ENCODE data around the gene ACO2.
A peak's percentile ranks its signal among the peaks of the same experiment; 100 is the strongest.
"Not testable (repeated sequence)": the region's sequence is repeated elsewhere in the genome, so short reads cannot be mapped to it uniquely, and the experiment has no call there.

ACO2 gene

DNA sequence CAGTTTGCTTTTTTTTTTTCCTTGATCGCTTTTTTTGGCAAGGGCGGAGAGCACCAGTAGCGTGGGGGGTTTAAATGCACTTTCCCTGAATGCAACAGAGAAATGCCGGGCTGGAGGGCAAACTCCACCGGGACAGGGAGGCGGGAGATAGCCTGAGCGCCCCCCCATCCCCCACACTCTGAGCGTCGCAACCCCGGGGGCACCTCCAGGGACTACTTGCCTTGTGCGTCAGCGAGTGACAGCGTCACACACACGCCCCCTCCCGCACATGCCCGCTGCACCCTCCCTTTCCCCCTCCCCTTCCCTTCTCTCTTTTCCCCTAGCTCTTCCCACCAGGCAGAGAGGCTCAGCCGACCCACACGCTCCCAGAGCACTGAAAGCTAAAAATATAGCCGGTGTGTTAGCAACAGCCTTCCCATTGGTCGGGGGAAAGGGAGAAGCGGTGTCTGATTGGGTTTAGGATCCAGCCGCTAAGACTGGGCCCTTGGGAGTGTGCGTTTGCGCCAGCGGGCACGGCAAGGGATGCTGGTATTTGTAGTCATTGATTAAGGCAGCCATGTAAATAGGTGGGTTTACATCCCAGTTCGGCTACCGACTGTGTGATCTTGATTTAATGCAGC lies 20.6 kb upstream of the ACO2 start:
- peak; percentile 92 for DNase-seq

DNA sequence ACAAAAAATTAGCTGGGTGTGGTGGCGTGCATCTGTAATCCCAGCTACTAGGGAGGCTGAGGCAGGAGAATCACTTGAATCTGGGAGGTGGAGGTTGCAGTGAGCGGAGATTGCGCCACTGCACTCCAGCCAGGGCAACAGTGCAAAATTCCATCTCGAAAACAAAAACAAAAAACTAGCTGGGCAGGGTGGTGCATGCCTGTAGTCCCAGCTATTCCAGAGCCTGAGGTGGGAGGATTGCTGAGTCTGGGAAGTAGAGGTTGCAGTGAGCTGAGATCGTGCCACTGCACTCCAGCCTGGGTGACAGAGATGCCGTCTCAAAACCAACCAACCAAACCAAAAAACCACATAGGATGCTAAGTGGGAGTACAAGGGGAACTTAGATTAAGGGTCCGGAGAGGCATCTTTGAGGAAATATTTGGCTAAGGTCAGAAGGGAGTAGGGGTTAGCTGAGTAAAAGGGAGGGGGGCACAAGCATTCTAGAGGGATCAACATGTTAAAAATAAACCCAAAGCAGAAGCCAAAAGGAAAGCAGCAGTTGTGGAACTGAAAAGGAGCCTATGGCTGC lies 10.7 kb upstream of the ACO2 start:
- no peak for DNase-seq

DNA sequence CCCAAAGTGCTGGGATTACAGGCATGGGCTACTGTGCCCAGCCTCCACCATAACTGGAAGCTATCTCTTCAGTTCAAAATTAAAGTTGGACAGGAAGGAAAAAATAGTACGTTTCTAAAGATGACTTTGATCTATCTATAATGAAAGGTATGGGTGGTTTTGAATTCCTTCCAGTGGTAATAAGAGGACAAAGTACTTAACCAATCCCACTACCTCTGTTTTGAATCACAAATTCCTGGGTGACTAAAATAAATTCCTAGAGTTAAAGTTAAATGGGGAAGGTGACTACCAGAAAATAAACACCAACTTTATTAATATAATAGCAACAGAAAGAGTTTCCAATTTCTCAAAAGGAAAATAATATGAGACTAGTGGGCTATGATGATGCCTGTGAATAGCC lies 9.5 kb upstream of the ACO2 start:
- no peak for DNase-seq

DNA sequence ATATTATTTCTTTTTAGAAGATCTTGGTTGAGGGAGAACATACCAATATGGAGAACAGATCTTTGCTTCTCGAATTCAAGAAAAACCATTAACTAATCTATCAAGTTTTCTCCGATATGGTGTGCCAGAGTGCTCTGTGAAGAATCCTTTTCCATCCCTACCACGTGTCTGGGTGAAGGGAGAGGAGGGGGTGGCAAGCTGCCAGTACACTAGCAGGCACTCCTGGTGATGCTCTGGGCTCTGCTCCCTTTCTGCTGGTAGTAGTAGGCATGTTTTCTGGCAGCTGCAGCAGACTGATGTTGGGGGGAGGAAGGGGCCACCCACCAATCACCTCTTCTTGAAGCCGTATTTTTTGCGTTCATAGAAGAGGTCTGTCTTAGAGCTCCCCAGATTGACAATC lies 8.8 kb upstream of the ACO2 start:
- DNase-seq, result not testable (repeated sequence)

DNA sequence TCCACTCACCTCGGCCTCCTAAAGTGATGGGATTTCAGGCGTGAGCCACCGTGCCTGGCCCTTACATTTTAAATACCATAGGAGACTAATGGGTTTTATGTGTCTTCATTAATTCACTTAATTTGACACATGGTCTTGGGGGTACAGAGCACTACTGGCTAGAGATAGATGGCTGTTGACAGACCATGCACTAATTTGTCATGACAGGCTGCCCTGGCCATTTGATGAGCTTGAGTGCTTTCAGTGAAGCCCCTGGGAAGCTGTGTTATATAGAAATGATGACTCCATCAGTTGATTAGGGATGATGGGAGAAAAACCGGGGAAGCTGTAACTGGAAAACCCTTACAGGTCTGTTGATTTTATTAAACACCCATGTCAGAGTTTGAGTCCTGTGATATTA lies 7.0 kb upstream of the ACO2 start:
- no peak for DNase-seq

DNA sequence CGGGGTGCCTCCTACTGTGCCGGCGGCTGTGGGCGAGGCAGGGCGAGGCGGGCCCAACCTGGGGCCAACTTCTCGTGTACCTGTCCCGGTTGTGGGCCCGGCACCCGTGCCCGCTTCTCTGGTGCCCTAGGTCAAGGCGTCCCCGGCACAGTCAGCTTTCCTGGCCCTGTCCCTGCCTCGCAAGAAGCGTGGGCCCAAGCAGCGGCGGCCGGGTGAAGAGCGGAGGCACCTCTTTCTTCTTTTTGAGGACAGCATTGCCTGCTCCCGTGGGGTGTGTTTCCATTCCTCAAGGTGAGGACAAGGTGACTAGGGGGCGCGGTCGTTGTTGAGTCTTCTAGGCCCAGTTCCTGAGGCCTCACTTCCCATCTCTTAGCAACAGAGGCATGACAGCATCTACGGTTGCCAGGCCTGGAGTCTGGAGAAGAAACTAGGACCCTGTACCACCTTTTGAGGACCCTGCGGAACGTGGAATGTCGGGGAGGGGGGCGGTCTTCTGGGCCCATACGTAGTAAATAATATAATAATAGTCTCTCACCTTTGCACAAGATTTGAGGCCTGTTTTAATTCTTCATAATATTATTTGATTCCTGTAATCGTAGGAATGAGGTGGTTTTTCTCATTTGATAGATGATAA lies 418 bp downstream of the ACO2 start:
- DNase-seq, result no peak

DNA sequence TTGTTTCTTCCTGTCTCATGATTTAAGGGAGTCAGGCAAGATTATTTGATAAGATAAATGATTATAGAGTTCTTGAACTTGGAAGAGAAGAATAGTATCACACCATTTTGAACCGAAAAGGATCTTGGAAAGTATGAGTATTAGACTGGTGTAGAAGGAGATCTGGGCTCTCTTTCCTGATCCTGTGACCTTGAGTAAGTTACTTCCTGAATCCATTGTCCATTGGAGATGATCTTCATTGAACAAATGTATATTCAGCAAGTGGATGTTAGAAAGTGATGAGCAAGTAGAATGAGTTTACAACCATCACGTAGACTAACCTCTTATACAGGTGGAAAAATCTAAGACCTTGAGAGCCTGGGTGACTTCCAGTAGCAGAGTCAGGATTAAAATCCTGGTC lies 2.0 kb downstream of the ACO2 start:
- no peak for DNase-seq

DNA sequence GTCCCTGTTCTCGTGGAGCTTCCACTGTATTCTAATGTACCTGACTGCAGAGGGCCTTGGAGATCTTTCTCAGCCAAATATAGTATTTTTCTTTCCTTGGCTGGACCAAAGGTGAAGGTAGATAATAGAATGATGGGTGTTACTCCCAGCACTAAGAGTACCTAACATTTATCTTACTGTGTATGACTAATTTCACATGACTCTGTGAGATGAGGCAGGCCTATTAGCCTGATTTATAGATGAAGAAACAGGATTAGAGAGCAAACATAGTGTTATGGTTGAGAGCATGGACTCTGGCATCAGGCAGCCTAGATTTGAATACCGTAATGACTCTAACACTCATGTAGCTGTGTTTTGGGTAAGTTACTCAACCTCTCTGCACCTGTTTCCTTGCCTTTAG lies 2.7 kb downstream of the ACO2 start:
- no peak for DNase-seq

DNA sequence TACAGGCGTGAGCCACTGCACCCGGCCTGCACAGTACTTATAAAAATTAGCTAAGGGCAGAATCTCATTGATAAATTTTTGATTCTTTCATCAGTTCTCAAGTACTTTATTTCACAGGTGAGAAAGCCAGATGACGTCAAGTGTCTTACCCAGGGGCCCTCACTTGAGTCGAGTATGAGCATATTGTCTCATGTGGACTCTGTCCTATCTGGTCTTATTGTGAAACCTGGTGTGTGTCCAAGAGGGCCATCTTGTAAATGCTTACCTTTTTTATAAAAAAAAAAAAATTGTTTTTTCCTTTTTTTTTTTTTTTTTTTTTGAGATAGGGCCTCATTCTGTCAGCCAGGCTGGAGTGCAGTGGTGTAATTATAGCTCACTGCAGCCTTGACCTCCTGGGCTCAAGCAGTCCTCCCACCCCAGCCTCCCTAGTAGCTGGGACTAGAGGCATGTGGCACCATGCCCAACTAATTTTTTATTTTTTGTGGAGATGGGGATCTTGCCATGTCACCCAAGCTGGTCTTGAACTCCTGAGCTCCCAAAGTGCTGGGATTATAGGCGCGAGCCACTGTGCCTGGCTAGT lies 6.0 kb downstream of the ACO2 start:
- DNase-seq, result no peak

DNA sequence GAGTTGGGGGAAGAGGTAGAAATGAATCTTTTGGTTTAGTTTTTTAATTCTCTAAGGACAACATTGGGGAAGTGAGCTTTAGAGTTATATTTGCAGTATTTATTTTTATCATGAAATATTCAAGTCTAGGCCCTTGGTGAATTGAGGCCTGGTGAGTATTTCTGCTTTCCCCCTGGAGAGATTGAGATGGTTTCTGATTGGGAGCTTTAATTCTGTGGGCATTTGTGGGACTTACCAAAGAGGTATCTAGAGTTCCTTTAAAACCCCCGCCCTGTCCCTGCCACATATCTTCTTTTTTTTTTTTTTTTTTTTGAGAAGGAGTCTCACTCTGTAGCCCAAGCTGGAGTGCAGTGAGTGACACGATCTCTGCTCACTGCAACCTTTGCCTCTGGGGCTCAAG lies 9.6 kb downstream of the ACO2 start:
- DNase-seq, result no peak

DNA sequence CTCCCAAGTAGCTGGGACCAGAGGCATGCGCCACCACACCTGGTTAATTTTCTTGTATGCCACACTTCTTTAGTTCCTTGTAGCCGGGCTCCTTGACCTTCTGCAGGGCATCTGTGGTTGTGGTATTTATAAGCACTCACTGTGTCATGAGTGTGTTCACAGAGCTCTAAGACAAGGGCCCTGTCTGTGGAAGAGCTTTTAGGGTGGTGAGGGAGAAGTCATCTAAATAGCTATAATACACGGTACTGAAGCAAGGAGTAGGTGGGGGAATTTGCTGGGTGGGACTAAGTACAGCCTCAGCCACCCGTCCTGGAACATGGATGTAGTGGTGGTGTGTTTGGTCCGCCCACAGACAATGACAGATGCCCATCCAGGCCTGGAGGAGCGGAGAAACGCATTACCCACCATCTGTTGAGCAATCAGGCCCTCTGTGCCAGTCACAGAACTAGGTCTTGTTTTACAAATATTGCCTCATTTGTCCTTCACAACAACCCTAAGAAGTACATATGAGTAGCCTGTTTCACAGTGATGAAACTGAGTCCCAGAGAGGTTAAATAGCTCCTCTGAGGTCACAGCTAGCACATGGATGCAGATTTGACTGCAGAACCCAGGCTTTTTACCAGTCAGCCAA lies 10.1 kb downstream of the ACO2 start:
- no peak for DNase-seq

DNA sequence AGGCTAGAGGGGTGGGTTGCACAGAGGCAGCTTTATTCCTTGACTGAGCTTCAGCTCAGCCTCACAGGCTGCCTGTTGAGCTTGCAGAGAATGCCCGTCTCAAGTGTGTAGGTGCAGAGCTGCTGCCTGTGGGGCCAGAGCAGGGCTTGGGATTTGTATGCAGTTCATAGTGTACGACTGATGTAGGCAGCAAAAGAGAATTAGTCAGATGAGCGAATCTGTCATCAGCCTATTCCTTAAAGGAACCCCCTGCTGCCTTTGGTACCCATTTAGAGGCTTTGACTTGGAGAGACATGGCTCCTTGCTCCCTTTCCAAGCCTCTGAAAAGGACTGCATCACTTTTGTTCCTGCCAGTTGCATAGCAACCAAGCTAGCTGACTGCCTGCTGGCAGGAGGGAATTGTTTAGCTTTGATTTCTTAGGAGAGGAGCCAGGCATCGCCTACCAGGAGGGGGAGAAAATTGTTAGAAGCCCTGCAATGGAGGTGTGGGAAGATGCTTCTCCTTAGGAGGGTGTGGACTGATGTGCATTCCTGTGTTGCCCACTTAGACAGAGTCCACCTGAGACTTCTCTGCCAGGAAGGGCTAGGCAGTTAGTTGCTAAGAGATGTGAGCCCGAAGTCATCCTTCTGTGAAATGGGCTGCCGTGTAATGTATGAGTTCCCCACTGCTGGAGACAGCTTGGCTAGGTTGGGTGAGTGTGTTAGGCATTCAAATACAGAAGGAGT lies 10.9 kb downstream of the ACO2 start:
- no peak for DNase-seq

DNA sequence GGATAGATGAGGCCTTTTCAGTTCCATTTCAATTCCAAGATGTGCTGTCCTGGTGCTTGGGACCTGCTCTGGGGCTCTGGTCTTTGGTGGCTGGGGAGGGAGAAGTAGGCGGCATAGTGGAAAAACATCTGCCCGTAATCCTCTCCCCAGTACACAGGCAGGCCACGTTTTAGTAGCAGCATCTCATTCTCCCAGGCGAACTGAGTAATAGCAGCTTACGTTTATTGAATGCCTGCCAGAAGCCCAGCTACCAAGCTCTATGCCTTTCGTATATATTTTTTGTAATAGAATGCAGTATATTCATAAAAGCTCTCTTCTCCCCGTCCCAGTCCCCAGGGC lies 11.4 kb downstream of the ACO2 start:
- DNase-seq, result no peak

DNA sequence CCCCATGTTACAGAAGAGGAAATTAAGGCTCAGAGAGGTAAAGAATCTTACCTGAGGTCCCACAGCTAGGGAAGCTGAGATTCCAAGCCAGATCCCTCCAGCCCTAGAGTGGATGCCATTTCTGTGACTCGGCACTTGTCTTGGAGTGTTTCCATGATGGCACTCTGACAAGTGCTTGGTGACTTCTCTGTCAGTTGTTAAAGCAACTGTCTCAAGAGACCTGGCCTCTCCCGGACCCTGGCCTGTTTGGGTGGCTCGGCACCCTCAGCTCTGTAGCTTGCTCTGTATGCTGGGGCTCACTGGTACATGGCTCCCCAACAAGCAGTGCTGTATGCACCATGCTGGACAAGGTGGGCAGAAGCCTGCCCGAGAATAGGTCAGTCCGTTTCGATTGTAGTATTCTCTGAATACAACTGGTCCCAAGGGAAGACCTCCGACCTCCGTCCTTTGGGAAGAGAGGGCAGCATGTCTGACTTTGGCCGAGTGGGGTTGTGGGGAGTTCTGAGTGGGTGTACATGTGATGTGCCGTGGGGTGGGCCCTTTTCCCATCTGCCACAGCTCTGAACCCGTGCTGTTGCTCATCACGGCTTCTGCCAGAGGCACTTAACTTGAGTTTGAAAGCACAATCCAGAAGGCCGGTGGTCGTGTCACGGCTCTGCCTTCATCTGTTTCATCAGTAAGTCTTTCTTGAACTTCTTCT lies 12.4 kb downstream of the ACO2 start:
- DNase-seq, result no peak

DNA sequence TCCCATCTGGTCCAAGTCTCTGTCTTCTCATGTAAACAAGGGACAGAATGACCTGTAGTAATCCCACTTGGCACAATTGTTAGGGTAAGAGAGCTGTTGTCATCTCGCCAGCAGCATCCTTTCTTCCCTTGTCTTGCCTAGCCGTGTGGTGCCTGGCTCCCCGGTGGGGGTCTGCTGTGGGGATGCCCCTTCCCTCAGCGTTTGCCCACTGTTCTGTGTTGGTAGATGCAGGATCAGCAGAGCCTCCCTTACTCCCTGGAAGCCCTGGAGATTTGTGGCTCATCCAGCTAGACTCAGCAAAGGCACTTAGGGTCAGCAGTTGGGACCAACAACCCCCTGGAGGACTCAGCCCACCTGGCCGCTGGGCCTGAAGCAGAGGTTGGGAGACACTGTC lies 13.0 kb downstream of the ACO2 start:
- DNase-seq, result no peak

DNA sequence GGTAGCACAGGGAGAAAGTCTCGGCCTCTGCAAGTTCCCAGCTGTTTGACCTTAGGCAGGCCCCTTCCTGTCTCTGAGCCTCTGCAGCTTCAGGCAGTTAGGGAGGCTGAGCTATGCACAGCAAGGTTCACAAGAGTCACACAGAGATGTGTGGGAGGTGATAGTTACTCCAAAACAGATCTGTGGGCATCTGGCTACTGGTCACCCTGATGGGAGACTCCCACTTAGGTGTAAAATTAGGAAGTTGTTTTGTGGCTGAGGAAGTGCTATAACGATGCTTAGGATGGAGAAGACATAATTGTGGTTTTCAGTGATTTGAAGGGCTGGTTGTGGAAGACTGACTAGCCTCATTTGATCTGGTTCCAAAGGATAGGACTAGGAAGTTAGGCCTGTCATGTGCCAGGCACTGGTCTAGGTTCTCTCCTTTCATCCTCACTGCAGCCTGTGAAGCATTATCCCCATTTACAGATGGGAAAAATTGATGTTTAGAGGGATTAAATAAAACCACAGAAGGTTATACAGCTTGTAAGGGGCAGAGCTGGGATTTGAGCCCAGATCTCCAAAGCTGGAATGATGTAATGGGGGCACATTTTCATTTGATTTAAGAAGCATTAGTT lies 13.5 kb downstream of the ACO2 start:
- DNase-seq, result no peak

DNA sequence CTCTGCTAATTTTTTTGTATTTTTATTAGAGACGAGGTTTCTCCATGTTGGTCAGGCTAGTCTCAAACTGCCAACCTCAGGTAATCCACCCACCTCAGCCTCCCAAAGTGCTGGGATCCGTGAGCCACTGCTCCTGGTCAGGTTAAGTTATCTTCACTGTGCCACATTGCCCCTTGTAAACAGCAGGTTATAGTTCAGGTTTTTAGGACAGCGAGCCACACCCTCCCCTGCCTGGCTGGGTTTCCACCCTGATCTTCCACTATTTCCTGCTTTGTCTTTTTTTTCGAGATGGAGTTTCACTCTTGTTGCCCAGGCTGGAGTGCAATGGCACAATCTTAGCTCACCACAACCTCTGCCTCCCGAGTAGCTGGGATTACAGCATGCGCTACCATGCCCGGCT lies 16.1 kb downstream of the ACO2 start:
- no peak for DNase-seq

DNA sequence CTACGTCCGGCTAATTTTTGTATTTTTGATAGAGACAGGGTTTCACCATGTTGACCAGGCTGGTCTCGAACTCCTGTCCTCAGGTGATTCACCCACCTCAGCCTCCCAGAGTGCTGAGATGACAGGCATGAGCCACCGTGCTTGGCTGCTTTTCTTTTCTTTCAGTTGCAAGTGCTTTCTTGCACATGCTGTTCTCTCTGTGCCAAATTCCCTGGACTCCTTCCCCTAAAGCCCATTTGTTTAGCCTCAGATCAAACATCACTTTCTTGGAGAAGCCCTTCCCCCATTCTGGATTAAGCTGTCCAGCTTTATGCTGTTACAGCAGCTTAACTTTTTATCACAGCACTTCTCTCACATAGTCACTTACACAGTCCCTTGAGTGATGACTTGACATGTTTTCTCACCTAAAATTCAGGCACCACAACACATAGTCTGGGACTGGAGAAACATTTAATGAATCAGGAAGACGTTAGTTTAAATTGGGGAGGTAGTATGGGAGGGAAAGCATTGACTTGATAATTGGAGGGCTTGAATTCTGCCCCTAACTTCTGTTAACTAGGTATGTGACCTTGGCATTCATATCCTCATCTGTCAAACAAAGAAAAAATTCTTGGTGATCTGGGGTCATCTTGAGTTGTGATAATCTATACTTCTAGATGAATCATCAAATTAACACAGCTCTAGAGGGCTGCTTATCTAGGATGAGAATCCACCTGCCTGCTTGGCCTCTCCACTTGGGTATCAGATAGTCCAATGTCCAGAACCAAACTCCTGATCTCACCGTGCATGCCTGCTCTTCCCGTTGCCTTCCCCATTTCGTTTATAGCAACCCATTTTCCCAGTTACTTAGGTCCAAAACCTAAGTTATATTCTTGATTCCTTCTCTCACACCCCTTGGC lies 18.4 kb downstream of the ACO2 start:
- DNase-seq, result no peak

DNA sequence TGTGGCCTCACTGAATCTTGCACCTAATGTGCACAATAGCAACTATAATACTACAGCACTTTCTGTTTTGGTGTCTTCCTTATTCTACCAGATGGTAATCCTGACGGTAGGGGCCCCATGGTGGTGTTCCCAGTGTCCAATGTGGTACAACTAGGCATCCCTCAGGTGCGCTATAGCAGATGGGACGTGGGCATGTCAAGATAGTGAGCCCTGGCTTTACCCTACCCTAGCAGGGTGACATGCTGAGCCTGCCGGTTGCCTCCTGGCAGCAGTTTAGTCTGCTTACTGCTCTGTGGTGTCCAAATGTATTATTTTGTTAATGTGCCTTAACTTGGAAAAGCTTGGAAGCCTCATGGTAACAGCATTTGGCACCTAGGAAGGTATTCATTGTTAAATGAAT lies 19.2 kb downstream of the ACO2 start:
- DNase-seq, result no peak

DNA sequence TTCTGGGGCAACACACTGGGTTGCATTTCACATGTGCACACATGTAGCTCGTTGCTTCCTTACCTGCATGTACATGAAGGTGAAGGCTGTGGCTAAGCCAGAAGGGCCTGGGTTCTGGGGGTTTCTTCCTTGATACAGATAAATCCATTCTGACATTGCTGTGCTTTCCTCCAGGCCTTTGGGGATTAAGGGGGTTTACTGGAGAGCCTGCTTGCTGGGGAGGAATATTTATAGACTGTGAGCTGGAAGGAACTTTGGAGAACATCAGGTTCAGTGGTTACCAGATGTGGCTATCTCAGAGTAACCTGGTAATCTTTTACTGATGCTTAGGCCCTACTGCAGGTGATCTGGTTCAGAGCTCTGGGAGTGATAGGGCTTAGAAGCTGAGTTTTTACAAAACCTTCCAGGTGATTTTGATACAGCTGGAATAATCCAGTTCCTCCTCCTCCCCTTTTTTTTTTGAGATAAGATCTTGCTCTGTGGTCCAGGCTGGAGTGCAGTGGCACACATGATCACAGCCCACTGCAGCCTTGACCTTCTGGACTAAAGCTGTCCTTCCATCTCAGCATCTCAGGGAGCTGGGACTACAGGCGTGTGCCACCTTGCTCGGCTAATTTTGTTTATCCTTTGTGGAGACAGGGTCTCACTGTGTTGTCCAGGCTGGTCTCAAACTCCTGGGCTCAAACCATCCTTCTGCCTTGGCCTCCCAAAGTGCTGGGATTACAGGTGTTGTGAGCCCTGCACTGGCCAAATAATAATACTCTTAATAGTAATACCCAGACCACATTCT lies 19.9 kb downstream of the ACO2 start:
- no peak for DNase-seq
